ENCODE measurements around the gene CAMTA2. TPM values are rescaled to one million over a fixed set of nuclear protein-coding genes. Genes with fewer than 3 reads are reported as not detected.
A peak's percentile ranks its signal among the peaks of the same experiment; 100 is the strongest.

Gene CAMTA2
- total RNA-seq, 4 donors from 2014 or later = 15.3 to 46.2 (median 22.5) TPM

- no peaks in the 10 kb centered on the region for H3K27me3 ChIP-seq
- H3K4me1 ChIP-seq = peaks cover 0 to 44% (median 22%) of the 10 kb centered on the region in 4 donors
- TF ChIP-seq CTCF (IDR thresholded peaks at IDR 0.05) = no peak
- TF ChIP-seq POLR2A (IDR thresholded peaks at IDR 0.05) = no peak
- no peak for TF ChIP-seq EP300 (IDR thresholded peaks at IDR 0.05)
- H3K36me3 ChIP-seq = peaks cover 0 to 32% (median 3%) of the 10 kb centered on the region in 3 donors
- peak overlapping the region; percentile 90 to 96 (median 94) for H3K27ac ChIP-seq
- WGBS, 2 donors = 0% methylated on average over 27 to 42 of the region's 42 CpGs
- H3K9me3 ChIP-seq = no peaks in the 10 kb centered on the region
- DNase-seq (ENCODE audit: low spot score in 2 of 2) = peak; percentile 96 to 97
- H3K4me3 ChIP-seq = peak overlapping the region; percentile 64 to 87 (median 70)
Measured at GRCh38 chr17:4966844-4967538, 20.5 kb downstream of the CAMTA2 start.

GRCh38 chr17:4965311-4965986 lies 22.0 kb downstream of the CAMTA2 start:
- WGBS, 2 donors = 97% methylated on average over 15 of the region's 15 CpGs
- Histone ChIP-seq H3K36me3 (peaks cover 0 to 32% (median 0%) of the 10 kb centered on the region in 3 donors), H3K4me1 (peaks cover 0 to 41% (median 22%) of the 10 kb centered on the region in 4 donors), H3K27ac (peak overlapping the region in 2 of 4 donors; percentile 93 to 94), H3K27me3 (no peaks in the 10 kb centered on the region), H3K4me3 (peak overlapping the region in 1 of 4 donors; percentile 76), H3K9me3 (no peaks in the 10 kb centered on the region)
- no peak for DNase-seq (ENCODE audit: low spot score in 2 of 2)
- no peak for TF ChIP-seq POLR2A (IDR thresholded peaks at IDR 0.05)
- no peak for TF ChIP-seq CTCF (IDR thresholded peaks at IDR 0.05)

GRCh38 chr17:4960279-4960922 lies 27.1 kb downstream of the CAMTA2 start:
- H3K4me3 ChIP-seq = no peak overlapping the region
- 82 to 84% methylated on average over 9 of the region's 9 CpGs for WGBS, 2 donors
- TF ChIP-seq POLR2A (IDR thresholded peaks at IDR 0.05) (no peak), EP300 (IDR thresholded peaks at IDR 0.05) (no peak), CTCF (IDR thresholded peaks at IDR 0.05) (no peak)
- peaks cover 0 to 4% (median 0%) of the 10 kb centered on the region in 4 donors for H3K4me1 ChIP-seq
- H3K36me3 ChIP-seq = peaks cover 0 to 58% (median 0%) of the 10 kb centered on the region in 3 donors
- H3K9me3 ChIP-seq = no peaks in the 10 kb centered on the region
- H3K27ac ChIP-seq = no peak overlapping the region
- no peak for DNase-seq (ENCODE audit: low spot score in 2 of 2)
- no peaks in the 10 kb centered on the region for H3K27me3 ChIP-seq

GRCh38 chr17:4959261-4959965 lies 28.1 kb downstream of the CAMTA2 start:
- 77 to 79% methylated on average over 18 of the region's 18 CpGs for WGBS, 2 donors
- Histone ChIP-seq H3K4me3 (no peak overlapping the region), H3K27ac (no peak overlapping the region), H3K4me1 (no peaks in the 10 kb centered on the region), H3K9me3 (no peaks in the 10 kb centered on the region), H3K27me3 (no peaks in the 10 kb centered on the region), H3K36me3 (peaks cover 0 to 58% (median 0%) of the 10 kb centered on the region in 3 donors)
- DNase-seq (ENCODE audit: low spot score in 2 of 2) = no peak
- no peak for TF ChIP-seq POLR2A (IDR thresholded peaks at IDR 0.05)
- TF ChIP-seq EP300 (IDR thresholded peaks at IDR 0.05) = no peak

- 85 to 86% methylated on average over 3 of the region's 3 CpGs for WGBS, 2 donors
- Histone ChIP-seq H3K4me1 (no peaks in the 10 kb centered on the region), H3K27me3 (no peaks in the 10 kb centered on the region), H3K27ac (no peak overlapping the region), H3K9me3 (no peaks in the 10 kb centered on the region), H3K36me3 (peaks cover 0 to 58% (median 0%) of the 10 kb centered on the region in 3 donors), H3K4me3 (no peak overlapping the region)
- TF ChIP-seq EP300 (IDR thresholded peaks at IDR 0.05) = no peak
- no peak for TF ChIP-seq CTCF (IDR thresholded peaks at IDR 0.05)
- no peak for TF ChIP-seq POLR2A (IDR thresholded peaks at IDR 0.05)
- DNase-seq (ENCODE audit: low spot score in 2 of 2) = no peak
Measured at GRCh38 chr17:4958102-4958501, 29.4 kb downstream of the CAMTA2 start.

Data from tibial nerve (tissue), 4 donors.